ENCODE results near the gene CDHR3.

The CDHR3 gene

DNA sequence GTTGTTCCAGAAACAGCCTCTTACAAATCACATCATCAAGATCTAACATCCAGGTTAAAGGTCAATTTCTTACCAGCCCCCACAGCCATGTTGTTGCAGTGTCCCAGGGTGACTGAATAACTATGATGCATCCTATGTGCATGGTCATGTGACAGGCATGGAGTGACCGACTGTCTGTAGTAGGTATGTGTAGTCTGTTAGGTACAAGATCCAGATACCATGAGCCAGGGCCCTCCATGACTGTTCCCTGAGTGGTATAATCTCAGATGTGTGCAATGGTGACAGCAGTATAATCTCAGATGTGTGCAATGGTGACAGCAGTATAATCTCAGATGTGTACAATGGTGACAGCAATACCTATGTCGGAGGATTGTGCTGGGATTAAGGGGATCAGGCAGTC is 8.8 kb downstream of the CDHR3 start:
- TF ChIP-seq EZH2phosphoT487 (IDR thresholded peaks at IDR 0.05; ENCODE audit: borderline replicate concordance) = no peak
- TF ChIP-seq, protein P1, sequence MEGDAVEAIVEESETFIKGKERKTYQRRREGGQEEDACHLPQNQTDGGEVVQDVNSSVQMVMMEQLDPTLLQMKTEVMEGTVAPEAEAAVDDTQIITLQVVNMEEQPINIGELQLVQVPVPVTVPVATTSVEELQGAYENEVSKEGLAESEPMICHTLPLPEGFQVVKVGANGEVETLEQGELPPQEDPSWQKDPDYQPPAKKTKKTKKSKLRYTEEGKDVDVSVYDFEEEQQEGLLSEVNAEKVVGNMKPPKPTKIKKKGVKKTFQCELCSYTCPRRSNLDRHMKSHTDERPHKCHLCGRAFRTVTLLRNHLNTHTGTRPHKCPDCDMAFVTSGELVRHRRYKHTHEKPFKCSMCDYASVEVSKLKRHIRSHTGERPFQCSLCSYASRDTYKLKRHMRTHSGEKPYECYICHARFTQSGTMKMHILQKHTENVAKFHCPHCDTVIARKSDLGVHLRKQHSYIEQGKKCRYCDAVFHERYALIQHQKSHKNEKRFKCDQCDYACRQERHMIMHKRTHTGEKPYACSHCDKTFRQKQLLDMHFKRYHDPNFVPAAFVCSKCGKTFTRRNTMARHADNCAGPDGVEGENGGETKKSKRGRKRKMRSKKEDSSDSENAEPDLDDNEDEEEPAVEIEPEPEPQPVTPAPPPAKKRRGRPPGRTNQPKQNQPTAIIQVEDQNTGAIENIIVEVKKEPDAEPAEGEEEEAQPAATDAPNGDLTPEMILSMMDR (conservative IDR thresholded peaks at IDR 0.05; ENCODE audit: low read length) = no peak
- Histone ChIP-seq H3K79me2 (ENCODE audit: insufficient read depth, low read length) (no peaks in the 10 kb centered on the region), H3K4me1 (ENCODE audit: insufficient read depth, low read length, poor library complexity, severe bottlenecking) (no peaks in the 10 kb centered on the region), H3K4me2 (ENCODE audit: low read depth, low read length, poor library complexity, severe bottlenecking) (no peak overlapping the region), H3K36me3 (ENCODE audit: insufficient read depth, low read length) (no peaks in the 10 kb centered on the region), H3K9me3 (ENCODE audit: insufficient read depth, low read depth, low read length) (no peaks in the 10 kb centered on the region), H3K27me3 (ENCODE audit: insufficient read depth, low read length, poor library complexity, severe bottlenecking) (no peaks in the 10 kb centered on the region), H2AFZ (ENCODE audit: low read length) (no peak overlapping the region), H3K9ac (ENCODE audit: low read depth, low read length, poor library complexity, severe bottlenecking) (no peak overlapping the region), H4K20me1 (ENCODE audit: insufficient read depth, low read length, poor library complexity, severe bottlenecking) (no peaks in the 10 kb centered on the region), H3K4me3 (ENCODE audit: low read length, poor library complexity, severe bottlenecking) (no peak overlapping the region), H3K9me2 (replicated peaks; ENCODE audit: low read depth, low read length) (no peaks in the 10 kb centered on the region), H3F3A (ENCODE audit: low read depth) (no peaks in the 10 kb centered on the region)

- H3F3A ChIP-seq (ENCODE audit: low read depth) = no peaks in the 10 kb centered on the region
- TF ChIP-seq EZH2phosphoT487 (IDR thresholded peaks at IDR 0.05; ENCODE audit: borderline replicate concordance) = no peak
- TF ChIP-seq, protein P1 (conservative IDR thresholded peaks at IDR 0.05; ENCODE audit: low read length) = no peak
These were observed 9.2 kb downstream of the CDHR3 start for GRCh38 chr7:105972276-105972675.

GRCh38 chr7:105974471-105974870 is 11.4 kb downstream of the CDHR3 start:
- no peak for TF ChIP-seq EZH2phosphoT487 (IDR thresholded peaks at IDR 0.05; ENCODE audit: borderline replicate concordance)
- Histone ChIP-seq H3K4me3 (ENCODE audit: low read length, poor library complexity, severe bottlenecking) (no peak overlapping the region), H3K9me2 (replicated peaks; ENCODE audit: low read depth, low read length) (no peaks in the 10 kb centered on the region), H3K9me3 (ENCODE audit: insufficient read depth, low read depth, low read length) (no peaks in the 10 kb centered on the region), H3K4me2 (ENCODE audit: low read depth, low read length, poor library complexity, severe bottlenecking) (no peak overlapping the region), H3F3A (ENCODE audit: low read depth) (no peaks in the 10 kb centered on the region), H3K36me3 (ENCODE audit: insufficient read depth, low read length) (no peaks in the 10 kb centered on the region), H3K9ac (ENCODE audit: low read depth, low read length, poor library complexity, severe bottlenecking) (no peak overlapping the region), H3K79me2 (ENCODE audit: insufficient read depth, low read length) (no peaks in the 10 kb centered on the region), H3K4me1 (ENCODE audit: insufficient read depth, low read length, poor library complexity, severe bottlenecking) (no peaks in the 10 kb centered on the region), H3K27me3 (ENCODE audit: insufficient read depth, low read length, poor library complexity, severe bottlenecking) (no peaks in the 10 kb centered on the region), H2AFZ (ENCODE audit: low read length) (no peak overlapping the region), H4K20me1 (ENCODE audit: insufficient read depth, low read length, poor library complexity, severe bottlenecking) (no peaks in the 10 kb centered on the region)

More at GRCh38 chr7:105972276-105972675, 9.2 kb downstream of the CDHR3 start:
- Histone ChIP-seq H3K27me3 (ENCODE audit: insufficient read depth, low read length, poor library complexity, severe bottlenecking) (no peaks in the 10 kb centered on the region), H2AFZ (ENCODE audit: low read length) (no peak overlapping the region), H3K9me3 (ENCODE audit: insufficient read depth, low read depth, low read length) (no peaks in the 10 kb centered on the region), H3K4me3 (ENCODE audit: low read length, poor library complexity, severe bottlenecking) (no peak overlapping the region), H4K20me1 (ENCODE audit: insufficient read depth, low read length, poor library complexity, severe bottlenecking) (no peaks in the 10 kb centered on the region), H3K79me2 (ENCODE audit: insufficient read depth, low read length) (no peaks in the 10 kb centered on the region), H3K9ac (ENCODE audit: low read depth, low read length, poor library complexity, severe bottlenecking) (no peak overlapping the region), H3K9me2 (replicated peaks; ENCODE audit: low read depth, low read length) (no peaks in the 10 kb centered on the region), H3K4me2 (ENCODE audit: low read depth, low read length, poor library complexity, severe bottlenecking) (no peak overlapping the region), H3K36me3 (ENCODE audit: insufficient read depth, low read length) (no peaks in the 10 kb centered on the region), H3K4me1 (ENCODE audit: insufficient read depth, low read length, poor library complexity, severe bottlenecking) (no peaks in the 10 kb centered on the region)

GRCh38 chr7:105975770-105976417 is 12.8 kb downstream of the CDHR3 start:
- H3K9me2 ChIP-seq (replicated peaks; ENCODE audit: low read depth, low read length) = no peaks in the 10 kb centered on the region
- no peak for TF ChIP-seq EZH2phosphoT487 (IDR thresholded peaks at IDR 0.05; ENCODE audit: borderline replicate concordance)
- TF ChIP-seq, protein P1 (conservative IDR thresholded peaks at IDR 0.05; ENCODE audit: low read length) = no peak
- H3K79me2 ChIP-seq (ENCODE audit: insufficient read depth, low read length) = no peaks in the 10 kb centered on the region

More at GRCh38 chr7:105975770-105976417, 12.8 kb downstream of the CDHR3 start:
- H4K20me1 ChIP-seq (ENCODE audit: insufficient read depth, low read length, poor library complexity, severe bottlenecking) = no peaks in the 10 kb centered on the region
- H3F3A ChIP-seq (ENCODE audit: low read depth) = no peaks in the 10 kb centered on the region
- no peak overlapping the region for H2AFZ ChIP-seq (ENCODE audit: low read length)
- H3K4me2 ChIP-seq (ENCODE audit: low read depth, low read length, poor library complexity, severe bottlenecking) = no peak overlapping the region
- no peak overlapping the region for H3K4me3 ChIP-seq (ENCODE audit: low read length, poor library complexity, severe bottlenecking)
- no peaks in the 10 kb centered on the region for H3K9me3 ChIP-seq (ENCODE audit: insufficient read depth, low read depth, low read length)
- no peaks in the 10 kb centered on the region for H3K27me3 ChIP-seq (ENCODE audit: insufficient read depth, low read length, poor library complexity, severe bottlenecking)
- H3K36me3 ChIP-seq (ENCODE audit: insufficient read depth, low read length) = no peaks in the 10 kb centered on the region
- H3K9ac ChIP-seq (ENCODE audit: low read depth, low read length, poor library complexity, severe bottlenecking) = no peak overlapping the region
- H3K4me1 ChIP-seq (ENCODE audit: insufficient read depth, low read length, poor library complexity, severe bottlenecking) = no peaks in the 10 kb centered on the region

Measured in Loucy (cell line).